Heart right ventricle (tissue), 16 donors: ENCODE measurements around the gene CCND2. TPM values are rescaled to one million over a fixed set of nuclear protein-coding genes. Genes with fewer than 3 reads are reported as not detected.

Experiments
- ATAC-seq, 8 donors: fragments of 200-7000 bp; cut with Tn5 transposase; one replicate each; pipeline ENCODE4 v1.9.1; 2020; ENCODE audit warnings: mild to moderate bottlenecking in 8 of 8, moderate library complexity in 8 of 8, moderate number of reproducible peaks in 1 of 8
- DNase-seq, 2 donors: peaks; one replicate each; pipeline ENCODE4 v3.0.0-alpha.2; 2020
- H3K27ac ChIP-seq, 10 donors: fragments of 200-600 bp; sonication (generic) in 2 of 10; one replicate each; pipeline versions ENCODE4 v1.5.0 to v1.8.0; 2020 to 2022; ENCODE audit warnings: mild to moderate bottlenecking in 3 of 10
- H3K27me3 ChIP-seq, 7 donors: fragments of 200-600 bp; one replicate each; pipeline ENCODE4 v1.8.0; 2021 to 2022; ENCODE audit warnings: mild to moderate bottlenecking in 2 of 7
- H3K36me3 ChIP-seq, 9 donors: fragments of 200-600 bp; sonication (generic) in 1 of 9; one replicate each; pipeline versions ENCODE4 v1.5.0 to v1.8.0; 2020 to 2022; ENCODE audit warnings: mild to moderate bottlenecking in 2 of 9
- H3K4me1 ChIP-seq, 9 donors: fragments of 200-600 bp; sonication (generic) in 1 of 9; one replicate each; pipeline versions ENCODE4 v1.5.0 to v1.8.0; 2020 to 2022; ENCODE audit warnings: mild to moderate bottlenecking in 4 of 9
- H3K4me3 ChIP-seq, 10 donors: fragments of 200-600 bp; sonication (generic) in 2 of 10; one replicate each; pipeline versions ENCODE4 v1.5.0 to v1.8.0; 2020 to 2022; ENCODE audit warnings: mild to moderate bottlenecking in 7 of 10, moderate library complexity in 2 of 10
- H3K9me3 ChIP-seq, 11 donors: fragments of 200-600 bp in 10 of 11; sonication (generic) in 2 of 11; one replicate each; pipeline versions ENCODE4 v1.5.0 to v1.8.0; 2013 to 2022; ENCODE audit warnings: mild to moderate bottlenecking in 2 of 11, control low read depth in 1 of 11, moderate library complexity in 1 of 11
- CTCF ChIP-seq, 9 donors: fragments of 200-600 bp; sonication (generic) in 2 of 9; IDR thresholded peaks; one replicate each; pipeline versions ENCODE4 v1.5.0 to v1.8.0; 2021 to 2022; ENCODE audit warnings: antibody characterized with exemption in 9 of 9, mild to moderate bottlenecking in 5 of 9, moderate library complexity in 1 of 9
- WGBS, 2 donors: extraction: QIAGEN DNeasy Blood & Tissue Kit; methylation state at CpG; one replicate each; pipeline ENCODE4 v1.1.7; 2013; ENCODE audit warnings: inconsistent platforms in 1 of 2; 5-methylcytosine and 5-hydroxymethylcytosine counted together
- intact Hi-C, 10 donors: fragments of 100-400 bp; cut with DNase I; formaldehyde crosslinking; loops; one replicate each; pipeline versions ENCODE4 v1.11.1 to v1.14.2; 2022
- long read RNA-seq, 3 donors: library from polyadenylated mRNA; unstranded; transcript quantifications; one replicate each; pipeline ENCODE4 v2.0.0, GENCODE V29; 2020 to 2021
- polyA plus RNA-seq, 2 donors: library from polyadenylated mRNA; stranded (reverse); fragments of 200-250 nt; gene quantifications; one replicate each; pipeline ENCODE4 v1.2.3, GENCODE V29; 2013
- total RNA-seq, 10 donors: library from RNA; stranded (reverse); fragmentation: NEBNext Ultra II Directional in 3 of 10; extraction: Animal tissue kit (Norgen Biotek cat#: 25700) in 3 of 10; gene quantifications; one replicate each; pipeline versions ENCODE4 v1.2.1 to v1.2.4, GENCODE V29; 2021 to 2023
- donor health status: Arrhythmogenic right ventricular cardiomyopathy.
- donor health status: ischemic (EF 13 %, LVEDD 7.1; RV severe dilation, severe dysfunction).
- donor health status: healthy with polysubstance abuse.
- donor health status: DM: no; HTN: yes; CAD: no.
- donor health status: DM: no; HTN: no; CAD: no.
- donor health status: ischemic (EF 25% LVEDD 6.9; RV normal size, moderate dysfunction).
- donor health status: ischemic (EF 25% LVEDD 5.7; RV mildly dilated, moderate dysfunction).
- donor health status: healthy.
- donor health status: DM: yes; HTN: yes; CAD: no.
- donor health status: Ischemic cardiomyopathy.
- donor health status: ischemic (EF 35%, LVEDD 5.7; RV mildly dilated, moderate dysfunction).
- donor health status: nonischemic (EF 11% LVEDD 7.7; RV severe dilation, severe dysfunction).
- donor health status: DM: yes; HTN: yes; CAD: no.
- donor health status: PGD.
- donor health status: ischemic (EF 29% LVEDD 5.4; RV normal size, mild dysfunction).
- donor health status: nonischemic (EF 23%, LVEDD 6.1; RV moderate dilation, normal function).

Gene CCND2
- total RNA-seq (100 to 1,000 TPM; 176 to 515 (median 381) TPM), polyA plus RNA-seq (10 to 100 TPM; 27.5 to 28.4 TPM)
- long read RNA-seq, donor 1, full-length matches to known transcripts, result 66 of 150 reads
- long read RNA-seq, donor 1, partial matches to known transcripts, result 81 of 150 reads
- long read RNA-seq, donor 1, other reads (novel, unspliced or antisense), result 3 of 150 reads
- long read RNA-seq, donor 2, full-length matches to known transcripts, result 122 of 272 reads
- long read RNA-seq, donor 2, partial matches to known transcripts, result 140 of 272 reads
- long read RNA-seq, donor 2, other reads (novel, unspliced or antisense), result 10 of 272 reads
- long read RNA-seq, donor 3, full-length matches to known transcripts, result 43 of 267 reads
- long read RNA-seq, donor 3, partial matches to known transcripts, result 7 of 267 reads
- long read RNA-seq, donor 3, other reads (novel, unspliced or antisense), result 217 of 267 reads

- Histone ChIP-seq H3K4me1 (peaks cover 8 to 77% (median 67%) of the 10 kb centered on the region in 9 donors), H3K27me3 (peaks cover 0 to 65% (median 5%) of the 10 kb centered on the region in 7 donors), H3K27ac (peak within 1 kb of the TSS; percentile 81 to 98 (median 96)), H3K4me3 (peak within 1 kb of the TSS; percentile 61 to 95 (median 86)), H3K36me3 (peaks cover 0 to 25% (median 0%) of the 10 kb centered on the region in 9 donors), H3K9me3 (no peaks in the 10 kb centered on the region)
- TF ChIP-seq CTCF (IDR thresholded peaks at IDR 0.05), result no peak
- WGBS, 2 donors, result 0% methylated on average over 51 to 52 of the region's 52 CpGs
- intact Hi-C loops, result loop anchor here in 5 of 10 donors (2.0 to 10.0 kb wide), 5 partner anchors 129 to 389 kb away; no protein-coding TSS in a partner anchor
- peak; percentile 90 to 94 for DNase-seq
- peak; percentile 69 to 79 (median 76) for ATAC-seq
Measured at GRCh38 chr12:4273652-4274395, at the start of gene CCND2. Gene CCND2, plus strand, starts transcription at chr12:4273762. Its CDS starts 279 bp downstream, at chr12:4274041.

- no peak for ATAC-seq
- peaks cover 0 to 39% (median 9%) of the 10 kb centered on the region in 7 donors for H3K27me3 ChIP-seq
- peaks cover 0 to 12% (median 2%) of the 10 kb centered on the region in 11 donors for H3K9me3 ChIP-seq
- H3K4me1 ChIP-seq, result peaks cover 0 to 16% (median 0%) of the 10 kb centered on the region in 9 donors
- no peak for TF ChIP-seq CTCF (IDR thresholded peaks at IDR 0.05)
- 72 to 75% methylated on average over 15 of the region's 15 CpGs for WGBS, 2 donors
- intact Hi-C loops, result no loop called here
- no peak for DNase-seq
- H3K36me3 ChIP-seq, result no peaks in the 10 kb centered on the region
- H3K27ac ChIP-seq, result no peak overlapping the region
- H3K4me3 ChIP-seq, result no peak overlapping the region
Measured at GRCh38 chr12:4224206-4224889, 49.2 kb upstream of the CCND2 start.

GRCh38 chr12:4225571-4225970 lies 48.0 kb upstream of the CCND2 start:
- Histone ChIP-seq H3K9me3 (peaks cover 0 to 12% (median 2%) of the 10 kb centered on the region in 11 donors), H3K27ac (no peak overlapping the region), H3K36me3 (no peaks in the 10 kb centered on the region), H3K27me3 (peaks cover 0 to 39% (median 9%) of the 10 kb centered on the region in 7 donors), H3K4me3 (no peak overlapping the region), H3K4me1 (peaks cover 0 to 16% (median 0%) of the 10 kb centered on the region in 9 donors)
- intact Hi-C loops, result no loop called here
- DNase-seq (no peak), ATAC-seq (no peak)
- WGBS, 2 donors, result 83 to 86% methylated on average over 3 of the region's 3 CpGs
- no peak for TF ChIP-seq CTCF (IDR thresholded peaks at IDR 0.05)

GRCh38 chr12:4227046-4227445 lies 46.5 kb upstream of the CCND2 start:
- no peak for TF ChIP-seq CTCF (IDR thresholded peaks at IDR 0.05)
- DNase-seq, result no peak
- Histone ChIP-seq H3K36me3 (no peaks in the 10 kb centered on the region), H3K9me3 (peaks cover 0 to 12% (median 2%) of the 10 kb centered on the region in 11 donors), H3K4me3 (no peak overlapping the region), H3K27me3 (peaks cover 0 to 39% (median 9%) of the 10 kb centered on the region in 7 donors), H3K27ac (no peak overlapping the region), H3K4me1 (peaks cover 0 to 16% (median 0%) of the 10 kb centered on the region in 9 donors)
- intact Hi-C loops, result no loop called here
- ATAC-seq, result no peak
- 79 to 85% methylated on average over 5 of the region's 5 CpGs for WGBS, 2 donors
